IPS-15b (cell line): Measurements from ENCODE around the gene TMEM52.
"Not testable (repeated sequence)": the region's sequence is repeated elsewhere in the genome, so short reads cannot be mapped to it uniquely, and the experiment has no call there.

Experiments used
- H3K27me3 ChIP-seq: one replicate; pipeline ENCODE4 v1.6.1; 2013; ENCODE audit warnings: low read length; ENCODE audit not compliant: control insufficient read depth, insufficient read depth
- H3K36me3 ChIP-seq: one replicate; pipeline ENCODE4 v1.6.1; 2013; ENCODE audit warnings: low read length; ENCODE audit not compliant: control insufficient read depth, insufficient read depth
- H3K4me1 ChIP-seq: one replicate; pipeline ENCODE4 v1.6.1; 2013; ENCODE audit warnings: mild to moderate bottlenecking, low read length; ENCODE audit not compliant: control insufficient read depth, insufficient read depth
- H3K4me3 ChIP-seq: one replicate; pipeline ENCODE4 v1.5.1; 2013; ENCODE audit warnings: low read depth, low read length
- H3K9ac ChIP-seq: one replicate; pipeline ENCODE4 v1.6.1; 2013; ENCODE audit warnings: low read depth, mild to moderate bottlenecking, low read length
- H3K9me3 ChIP-seq: one replicate; pipeline ENCODE4 v1.6.1; 2013; ENCODE audit warnings: mild to moderate bottlenecking, low read length; ENCODE audit not compliant: control insufficient read depth, insufficient read depth

Gene TMEM52

DNA sequence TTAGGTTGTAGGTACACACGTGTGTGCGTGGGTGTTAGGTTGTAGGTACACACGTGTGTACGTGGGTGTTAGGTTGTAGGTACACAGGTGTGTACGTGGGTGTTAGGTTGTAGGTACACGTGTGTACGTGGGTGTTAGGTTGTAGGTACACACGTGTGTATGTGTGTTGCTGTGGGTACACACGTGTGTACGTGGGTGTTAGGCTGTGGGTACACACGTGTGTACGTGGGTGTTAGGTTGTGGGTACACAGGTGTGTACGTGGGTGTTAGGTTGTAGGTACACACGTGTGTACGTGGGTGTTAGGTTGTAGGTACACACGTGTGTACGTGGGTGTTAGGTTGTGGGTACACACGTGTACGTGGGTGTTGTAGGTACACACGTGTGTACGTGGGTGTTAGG lies 15.8 kb upstream of the TMEM52 start:
- H3K4me3 ChIP-seq, H3K9me3 ChIP-seq, H3K36me3 ChIP-seq, H3K9ac ChIP-seq, H3K4me1 ChIP-seq, H3K27me3 ChIP-seq: not testable (repeated sequence)

DNA sequence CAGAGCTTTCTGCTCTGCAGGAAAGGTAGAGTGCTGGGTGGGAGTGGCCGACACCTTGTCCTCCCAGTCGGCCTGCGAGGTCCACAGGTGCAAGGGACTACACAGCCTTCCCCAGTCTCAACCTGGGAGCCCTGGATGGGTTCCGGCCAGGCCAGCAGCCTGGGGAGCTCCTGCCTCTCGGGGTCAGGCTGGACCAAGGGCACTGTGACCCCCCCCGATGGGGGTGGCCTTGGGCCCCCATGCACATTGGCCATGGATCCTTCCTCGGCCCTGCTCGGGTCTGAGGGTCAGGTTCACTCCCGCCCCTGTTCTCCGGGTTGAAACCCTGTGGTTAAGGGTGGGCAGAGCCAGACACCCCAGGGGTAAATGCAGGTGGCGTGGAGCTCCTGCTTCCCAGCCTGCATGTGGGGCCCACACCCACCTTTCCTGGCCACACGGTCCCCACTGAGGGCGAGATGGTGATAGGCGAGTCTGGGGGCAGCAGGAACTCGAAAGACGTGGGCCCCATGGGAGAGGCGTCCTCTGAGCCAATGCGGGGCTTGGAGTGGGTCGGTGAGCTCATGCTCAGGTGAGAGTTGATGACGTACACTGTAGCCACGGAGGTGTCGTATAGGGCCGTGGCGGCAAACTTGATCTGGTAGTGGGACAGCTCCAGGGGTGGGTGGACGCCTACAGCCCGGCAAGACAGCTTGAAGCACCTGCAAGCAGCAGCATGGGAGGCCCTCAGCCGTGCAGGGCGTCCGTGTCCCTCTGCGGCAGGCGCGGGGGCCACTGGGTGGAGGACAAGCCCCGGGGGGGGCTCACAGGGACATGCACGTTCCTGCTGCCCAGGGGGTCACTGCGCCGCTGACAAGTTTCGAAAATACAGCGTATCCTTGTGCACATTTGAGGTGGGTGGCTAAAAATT lies 10.8 kb upstream of the TMEM52 start:
- no peak overlapping the region for H3K4me3 ChIP-seq
- H3K27me3 ChIP-seq: no peaks in the 10 kb centered on the region
- H3K36me3 ChIP-seq: no peaks in the 10 kb centered on the region
- H3K9me3 ChIP-seq: peaks cover 3% of the 10 kb centered on the region
- no peaks in the 10 kb centered on the region for H3K4me1 ChIP-seq
- no peak overlapping the region for H3K9ac ChIP-seq

DNA sequence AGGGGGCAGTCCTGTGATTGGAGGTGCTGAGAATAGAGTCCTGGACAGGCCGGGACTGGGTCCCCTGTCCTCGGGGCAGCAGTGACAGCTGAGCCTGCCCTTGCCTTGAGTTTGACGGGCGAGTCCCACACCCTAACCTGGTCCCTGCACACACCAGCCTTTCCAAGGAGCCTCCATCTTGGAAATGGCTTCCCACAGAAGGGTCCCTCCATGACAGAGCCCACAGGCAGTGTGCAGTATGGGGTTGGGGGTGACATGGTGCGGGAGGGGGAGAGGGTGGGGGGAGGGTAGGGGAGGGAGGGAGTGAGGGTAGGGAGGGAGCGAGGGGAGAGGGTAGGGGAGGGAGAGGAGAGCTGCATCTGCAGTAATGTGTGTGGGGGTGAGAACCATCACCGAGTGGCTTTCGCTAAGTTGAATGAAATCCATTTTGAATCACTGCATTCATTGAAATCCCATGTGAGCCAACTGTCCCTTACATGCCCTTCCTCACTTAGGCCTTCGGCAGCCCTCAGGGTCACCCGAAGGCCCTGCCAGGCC lies 10.1 kb upstream of the TMEM52 start:
- Histone ChIP-seq H3K27me3 (no peaks in the 10 kb centered on the region), H3K36me3 (no peaks in the 10 kb centered on the region), H3K9me3 (no peaks in the 10 kb centered on the region), H3K9ac (no peak overlapping the region), H3K4me3 (no peak overlapping the region), H3K4me1 (no peaks in the 10 kb centered on the region)

- H3K4me3 ChIP-seq: no peak overlapping the region
- no peaks in the 10 kb centered on the region for H3K9me3 ChIP-seq
- H3K36me3 ChIP-seq: no peaks in the 10 kb centered on the region
- no peak overlapping the region for H3K9ac ChIP-seq
- H3K4me1 ChIP-seq: no peaks in the 10 kb centered on the region
- H3K27me3 ChIP-seq: no peaks in the 10 kb centered on the region
These were observed 9.4 kb upstream of the TMEM52 start for GRCh38 chr1:1928231-1929101.

DNA sequence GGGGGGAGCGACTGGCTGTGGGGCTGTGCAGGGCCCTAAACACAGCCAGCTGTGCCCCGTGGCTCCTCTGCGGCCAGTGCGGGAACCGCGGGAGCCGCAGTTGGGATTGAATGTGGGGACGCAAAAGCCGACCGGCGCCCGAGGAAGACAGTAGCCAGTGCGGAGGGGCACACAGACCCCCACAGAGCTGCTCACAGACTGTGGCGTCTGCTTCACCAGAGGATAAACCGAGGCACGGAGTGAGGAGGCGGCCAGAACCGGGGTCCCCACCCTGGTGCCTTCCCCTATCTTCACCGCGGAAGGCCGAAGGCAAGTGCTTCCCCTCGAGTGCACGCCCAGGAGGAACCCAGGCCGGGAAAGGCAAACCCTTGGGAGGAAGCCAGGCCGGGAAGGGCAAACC lies 8.7 kb upstream of the TMEM52 start:
- H3K4me1 ChIP-seq: no peaks in the 10 kb centered on the region

DNA sequence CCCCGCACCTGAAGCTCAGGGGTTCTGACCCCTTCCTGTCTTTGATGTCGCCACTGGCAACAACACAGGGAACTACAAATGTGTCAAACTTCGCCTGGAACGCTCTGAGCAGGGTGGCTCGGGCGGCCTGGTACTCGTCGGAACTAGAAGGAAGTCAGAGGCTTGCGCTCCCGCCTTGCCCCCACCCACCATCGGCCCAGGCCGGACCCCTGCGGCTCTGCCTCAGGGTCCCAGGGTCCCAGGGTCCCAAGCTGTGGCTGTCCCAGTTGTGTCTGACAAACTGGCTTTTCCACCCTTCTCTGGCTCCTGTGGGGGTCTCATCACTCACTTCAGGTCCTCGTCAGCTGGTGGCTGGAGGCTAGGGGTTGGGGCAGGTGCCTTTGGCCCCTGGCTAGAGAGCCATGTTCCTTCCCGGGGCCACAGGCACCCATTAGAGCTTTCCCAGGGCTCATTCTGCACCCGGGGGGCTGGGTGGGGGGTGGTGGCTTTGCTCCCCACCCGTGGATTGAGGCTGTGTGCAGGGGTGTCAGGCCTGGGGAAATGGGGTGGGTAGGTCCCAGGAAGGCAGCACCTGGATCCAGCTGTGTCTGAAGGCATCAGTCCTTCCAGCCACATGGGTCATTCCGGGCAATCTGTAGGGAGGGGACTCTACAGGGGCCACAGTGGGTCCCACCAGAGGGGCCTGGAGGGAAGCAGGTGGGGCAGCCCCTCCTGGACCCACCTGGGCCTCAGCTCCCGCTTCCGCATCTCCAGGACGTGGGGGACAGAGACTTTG lies 8.0 kb upstream of the TMEM52 start:
- no peak overlapping the region for H3K4me3 ChIP-seq
- no peak overlapping the region for H3K9ac ChIP-seq
- no peaks in the 10 kb centered on the region for H3K4me1 ChIP-seq
- H3K27me3 ChIP-seq: no peaks in the 10 kb centered on the region
- no peaks in the 10 kb centered on the region for H3K36me3 ChIP-seq
- H3K9me3 ChIP-seq: no peaks in the 10 kb centered on the region

More for the DNA sequence above, 8.7 kb upstream of the TMEM52 start:
- Histone ChIP-seq H3K36me3 (no peaks in the 10 kb centered on the region), H3K27me3 (no peaks in the 10 kb centered on the region), H3K9ac (no peak overlapping the region), H3K9me3 (no peaks in the 10 kb centered on the region), H3K4me3 (no peak overlapping the region)

DNA sequence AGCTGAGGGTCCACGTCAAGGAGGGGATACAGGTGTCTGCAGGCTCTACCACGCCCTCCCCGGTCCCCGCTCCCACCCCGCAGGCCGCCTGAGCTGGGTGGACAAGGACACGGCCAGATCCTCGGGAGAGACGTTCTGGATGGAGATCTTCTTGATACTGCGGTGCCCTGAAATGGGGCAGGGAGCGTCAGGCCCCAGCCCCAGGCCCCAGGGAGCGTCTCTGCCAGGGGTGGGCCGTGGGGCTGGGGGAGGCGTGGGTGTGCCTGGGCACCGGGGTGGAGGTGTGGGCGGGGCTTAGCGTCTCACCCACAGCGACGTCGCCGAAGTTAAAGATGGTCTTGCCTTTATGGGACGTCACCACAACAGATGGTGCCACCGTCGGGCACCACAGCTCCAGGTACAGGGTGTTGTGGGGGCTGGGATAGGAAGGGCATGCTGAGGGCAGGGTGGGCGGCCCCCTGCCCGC lies 7.3 kb upstream of the TMEM52 start:
- Histone ChIP-seq H3K9me3 (no peaks in the 10 kb centered on the region), H3K27me3 (no peaks in the 10 kb centered on the region)

DNA sequence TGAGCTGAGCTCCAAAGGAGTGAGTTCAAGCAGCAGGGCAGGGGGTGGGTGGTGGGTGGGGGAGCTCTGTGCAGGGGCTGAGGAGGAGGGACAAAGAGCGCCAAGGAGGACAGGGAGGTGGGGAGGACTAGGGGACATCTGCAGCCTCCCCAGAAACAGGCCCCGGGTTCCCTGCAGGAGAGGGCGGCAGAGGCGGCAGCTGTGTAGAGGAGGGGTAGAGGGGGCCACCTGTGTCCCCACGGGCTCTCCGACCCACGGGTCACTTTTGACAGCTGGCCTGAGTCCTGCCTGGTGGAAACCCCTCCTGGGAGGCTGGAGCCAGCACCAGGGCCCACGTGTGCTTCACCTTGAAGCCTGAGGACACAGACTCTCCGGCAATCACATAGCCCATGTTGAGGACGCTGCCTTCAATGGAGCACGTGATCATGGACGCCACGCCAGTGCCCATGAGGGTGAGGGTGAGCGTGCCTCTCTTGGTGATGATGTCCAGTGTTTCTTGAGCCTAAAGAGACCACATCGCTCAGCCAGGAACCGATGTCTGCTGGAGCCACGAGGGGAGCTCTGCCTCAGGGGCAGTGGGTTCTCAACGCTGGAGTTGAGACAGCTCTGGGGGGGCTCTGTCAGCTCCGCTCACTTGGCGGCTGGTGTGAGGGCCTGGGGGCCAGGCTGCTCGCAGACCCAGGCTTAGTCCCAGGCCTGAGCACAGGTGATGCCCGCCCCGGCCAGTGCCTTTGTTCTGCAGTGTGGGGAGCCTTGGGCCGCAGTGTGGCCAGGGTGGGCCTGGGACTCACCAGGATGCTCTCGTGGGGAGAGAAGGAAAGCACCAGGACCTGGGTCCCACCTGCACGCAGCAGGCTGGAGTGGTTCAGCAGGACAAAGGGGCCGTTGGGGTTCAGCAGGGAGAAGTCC lies 6.6 kb upstream of the TMEM52 start:
- Histone ChIP-seq H3K36me3 (no peaks in the 10 kb centered on the region), H3K9ac (no peak overlapping the region), H3K27me3 (no peaks in the 10 kb centered on the region), H3K4me3 (no peak overlapping the region), H3K4me1 (no peaks in the 10 kb centered on the region), H3K9me3 (no peaks in the 10 kb centered on the region)

More for the DNA sequence above, 7.3 kb upstream of the TMEM52 start:
- no peaks in the 10 kb centered on the region for H3K36me3 ChIP-seq
- no peak overlapping the region for H3K4me3 ChIP-seq
- no peaks in the 10 kb centered on the region for H3K4me1 ChIP-seq
- no peak overlapping the region for H3K9ac ChIP-seq

DNA sequence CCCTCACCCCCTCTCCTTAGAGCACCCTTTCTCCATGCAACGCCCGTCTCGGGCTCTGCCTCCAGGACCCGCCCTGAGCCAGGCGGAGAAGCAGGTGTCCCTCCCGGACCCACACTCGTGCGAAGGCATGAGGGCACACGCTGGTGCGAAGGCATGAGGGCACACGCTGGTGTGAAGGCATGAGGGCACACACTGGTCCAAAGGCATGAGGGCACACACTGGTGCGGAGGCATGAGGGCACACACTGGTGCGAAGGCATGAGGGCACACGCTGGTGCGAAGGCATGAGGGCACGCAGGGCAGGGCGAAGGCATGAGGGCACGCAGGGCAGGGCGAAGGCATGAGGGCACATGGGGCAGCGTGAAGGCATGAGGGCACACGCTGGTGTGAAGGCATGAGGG lies 5.8 kb upstream of the TMEM52 start:
- H3K36me3 ChIP-seq: no peaks in the 10 kb centered on the region
- no peaks in the 10 kb centered on the region for H3K4me1 ChIP-seq
- no peak overlapping the region for H3K4me3 ChIP-seq
- H3K9ac ChIP-seq: no peak overlapping the region
- H3K9me3 ChIP-seq: no peaks in the 10 kb centered on the region
- no peaks in the 10 kb centered on the region for H3K27me3 ChIP-seq

- no peak overlapping the region for H3K4me3 ChIP-seq
- H3K4me1 ChIP-seq: no peaks in the 10 kb centered on the region
- no peaks in the 10 kb centered on the region for H3K36me3 ChIP-seq
- no peaks in the 10 kb centered on the region for H3K27me3 ChIP-seq
- H3K9me3 ChIP-seq: no peaks in the 10 kb centered on the region
- H3K9ac ChIP-seq: no peak overlapping the region
These were observed 5.3 kb upstream of the TMEM52 start for GRCh38 chr1:1924386-1924785.
